C4-2B (cell line): ENCODE measurements around the gene ADAM8.

Experiments used
- ZFX ChIP-seq: fragments of 450-650 bp; IDR thresholded peaks from 2 replicates; pipeline ENCODE4 v1.6.1; 2017
- TF ChIP-seq, protein P1 (sequence below): fragments of 450-650 bp; conservative IDR thresholded peaks from 2 replicates; pipeline ENCODE4 v1.5.1; 2017; ENCODE audit warnings: mild to moderate bottlenecking

DNA sequence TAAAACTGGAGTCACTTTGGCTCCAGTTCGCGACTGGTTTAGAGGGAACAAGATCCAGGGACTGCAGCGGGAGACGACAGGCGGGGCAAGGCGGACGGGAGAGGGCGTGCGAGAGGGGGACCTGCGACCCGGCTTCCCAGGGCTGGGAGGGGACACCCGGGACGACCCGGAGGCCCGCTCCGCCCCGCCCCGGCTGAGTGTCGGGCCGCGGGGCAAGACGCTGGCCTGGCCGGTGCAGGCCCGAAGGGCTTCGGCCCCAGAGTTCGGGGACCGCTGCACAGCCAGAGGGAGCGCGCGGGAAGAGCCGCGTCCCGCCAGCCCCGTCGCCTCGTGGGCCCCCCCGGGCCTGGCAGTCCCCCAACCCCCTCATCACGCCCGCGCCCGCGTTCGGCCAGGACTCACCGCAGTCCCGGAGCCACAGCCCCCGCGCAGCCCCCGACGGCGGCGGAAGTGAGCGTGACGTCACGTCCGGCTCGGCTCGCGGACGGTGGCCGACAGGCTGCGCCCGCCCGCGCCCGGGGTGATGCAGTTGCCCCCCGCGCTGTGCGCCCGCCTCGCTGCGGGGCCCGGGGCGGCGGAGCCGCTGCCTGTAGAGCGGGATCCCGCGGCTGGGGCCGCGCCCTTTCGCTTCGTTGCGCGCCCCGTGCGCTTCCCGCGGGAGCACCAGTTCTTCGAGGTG lies 31.9 kb upstream of the ADAM8 start, which contains the start of the genes TUBGCP2 and ZNF511:
- TF ChIP-seq, protein P1, sequence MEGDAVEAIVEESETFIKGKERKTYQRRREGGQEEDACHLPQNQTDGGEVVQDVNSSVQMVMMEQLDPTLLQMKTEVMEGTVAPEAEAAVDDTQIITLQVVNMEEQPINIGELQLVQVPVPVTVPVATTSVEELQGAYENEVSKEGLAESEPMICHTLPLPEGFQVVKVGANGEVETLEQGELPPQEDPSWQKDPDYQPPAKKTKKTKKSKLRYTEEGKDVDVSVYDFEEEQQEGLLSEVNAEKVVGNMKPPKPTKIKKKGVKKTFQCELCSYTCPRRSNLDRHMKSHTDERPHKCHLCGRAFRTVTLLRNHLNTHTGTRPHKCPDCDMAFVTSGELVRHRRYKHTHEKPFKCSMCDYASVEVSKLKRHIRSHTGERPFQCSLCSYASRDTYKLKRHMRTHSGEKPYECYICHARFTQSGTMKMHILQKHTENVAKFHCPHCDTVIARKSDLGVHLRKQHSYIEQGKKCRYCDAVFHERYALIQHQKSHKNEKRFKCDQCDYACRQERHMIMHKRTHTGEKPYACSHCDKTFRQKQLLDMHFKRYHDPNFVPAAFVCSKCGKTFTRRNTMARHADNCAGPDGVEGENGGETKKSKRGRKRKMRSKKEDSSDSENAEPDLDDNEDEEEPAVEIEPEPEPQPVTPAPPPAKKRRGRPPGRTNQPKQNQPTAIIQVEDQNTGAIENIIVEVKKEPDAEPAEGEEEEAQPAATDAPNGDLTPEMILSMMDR, result no peak
- TF ChIP-seq ZFX, result peak; percentile 94
